Stimulated activated CD8-positive, alpha-beta memory T cell treated with anti-CD3 and anti-CD28 coated beads, Interleukin-7, amount 100 ng/mL, for 24 hours (primary cell): ENCODE data around the gene TSEN34.
"Not testable (repeated sequence)": the region's sequence is repeated elsewhere in the genome, so short reads cannot be mapped to it uniquely, and the experiment has no call there.

Source experiments
- DNase-seq: peaks from one replicate; pipeline ENCODE4 v3.0.0-alpha.2; 2020; ENCODE audit warnings: low read depth

The TSEN34 gene

DNA sequence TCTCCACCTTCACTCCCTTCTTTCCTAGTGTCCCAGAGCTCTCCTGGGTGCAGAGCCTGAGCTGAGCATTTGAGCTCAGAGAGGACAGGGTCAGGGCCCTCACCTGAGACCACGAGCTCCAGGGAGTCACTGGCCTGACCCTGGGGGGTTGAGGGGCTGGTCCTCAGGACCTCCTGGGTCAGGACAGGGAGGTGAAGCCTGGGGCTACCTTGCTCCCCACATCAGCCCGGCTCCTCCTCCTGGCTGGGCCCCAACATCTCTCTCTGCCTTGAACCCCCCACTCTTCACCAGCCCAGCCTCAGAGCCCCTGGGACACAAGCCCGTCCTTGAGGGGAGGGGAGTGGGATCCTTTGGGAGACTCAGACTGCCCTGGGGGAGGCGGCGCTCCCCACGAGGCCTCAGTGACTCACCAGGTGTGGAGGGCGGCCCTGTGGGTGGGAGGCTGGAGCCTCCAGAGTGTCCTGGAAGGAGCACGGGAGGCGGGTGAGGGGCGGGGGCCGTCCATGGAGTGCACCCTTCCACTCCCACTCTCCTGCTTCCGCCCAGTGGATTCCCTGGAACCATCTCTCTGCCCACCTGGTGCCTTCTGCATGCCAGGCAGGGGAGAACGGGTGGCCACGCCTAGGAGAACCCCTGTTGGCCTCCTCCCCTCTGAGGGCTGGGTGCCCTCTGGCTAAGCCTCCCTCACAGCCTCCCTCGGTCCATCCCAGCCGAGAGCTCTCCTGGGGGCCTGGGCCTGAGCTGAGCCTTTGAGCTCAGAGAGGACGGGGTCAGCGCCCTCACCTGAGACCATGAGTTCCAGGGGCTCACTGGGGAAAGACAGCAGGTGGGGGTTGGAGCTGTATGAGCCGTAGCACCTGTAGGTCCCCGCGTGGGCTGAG, 48.6 kb downstream of the TSEN34 start:
- not testable (repeated sequence) for DNase-seq

DNA sequence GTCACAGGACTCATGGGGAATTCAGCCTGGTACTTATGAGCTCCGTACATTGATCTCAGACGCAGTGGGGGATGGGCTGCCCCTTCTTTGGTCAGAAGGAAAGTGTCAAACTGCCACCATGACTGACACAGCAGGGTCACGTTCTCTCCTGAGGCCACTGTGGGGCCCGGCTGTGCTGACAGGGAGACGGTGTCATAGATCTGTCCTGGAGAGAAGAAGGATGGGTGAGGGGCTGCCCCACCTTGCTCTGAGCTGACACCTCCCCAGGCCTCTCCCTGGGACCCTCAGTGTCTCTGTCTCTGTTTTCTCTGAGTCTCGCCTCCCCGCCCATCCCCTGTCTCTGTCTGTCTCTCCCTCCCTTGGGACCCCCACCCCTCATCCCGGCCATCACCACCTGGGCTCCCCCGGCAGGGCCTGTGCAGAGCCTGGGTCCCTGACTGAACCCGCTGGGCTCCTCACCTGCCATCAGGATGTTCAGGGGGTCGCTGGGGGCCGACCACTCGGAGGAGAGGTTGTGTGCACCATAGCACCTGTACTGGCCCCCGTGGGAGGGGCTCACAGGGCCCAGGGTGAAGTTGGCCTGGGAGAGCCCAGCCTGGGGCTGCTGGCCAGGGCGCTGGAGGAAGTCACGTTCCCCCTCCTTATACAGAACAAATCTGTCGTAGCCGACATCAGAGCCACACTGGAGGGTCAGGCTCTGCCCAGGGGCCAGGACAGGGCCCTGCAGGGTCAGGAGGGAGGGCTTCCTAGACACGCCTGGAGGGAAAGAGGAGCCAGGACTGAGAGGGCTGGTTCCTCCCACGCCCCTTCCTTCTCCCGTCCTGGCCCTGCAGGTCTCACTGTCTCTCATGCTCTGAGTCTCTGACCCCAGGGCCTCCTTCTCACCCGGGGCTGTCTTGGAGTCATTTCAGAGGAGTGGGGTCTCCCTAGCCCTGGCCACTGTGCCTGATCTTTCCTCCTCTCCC, 49.5 kb downstream of the TSEN34 start:
- DNase-seq = not testable (repeated sequence)

DNA sequence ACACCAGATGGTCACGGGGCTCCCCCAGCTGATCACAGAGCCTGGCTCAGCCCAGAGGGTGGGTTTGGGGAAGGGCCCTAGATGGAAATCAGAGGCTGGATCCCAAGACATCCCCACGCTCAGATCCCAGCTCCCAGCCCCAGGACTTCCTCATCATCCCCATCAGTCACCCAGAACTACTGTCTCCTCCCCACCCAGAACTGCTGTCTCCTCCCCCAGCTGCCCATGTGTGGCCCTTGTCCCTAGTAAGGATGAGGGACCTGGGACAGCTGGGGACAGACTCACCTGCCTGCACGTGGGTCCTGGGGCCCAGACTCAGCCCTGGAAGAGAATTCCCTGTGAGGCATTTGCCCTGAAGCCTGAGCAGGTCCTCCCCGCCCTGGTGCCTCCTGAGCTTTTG, 51.1 kb downstream of the TSEN34 start:
- DNase-seq = not testable (repeated sequence)

DNA sequence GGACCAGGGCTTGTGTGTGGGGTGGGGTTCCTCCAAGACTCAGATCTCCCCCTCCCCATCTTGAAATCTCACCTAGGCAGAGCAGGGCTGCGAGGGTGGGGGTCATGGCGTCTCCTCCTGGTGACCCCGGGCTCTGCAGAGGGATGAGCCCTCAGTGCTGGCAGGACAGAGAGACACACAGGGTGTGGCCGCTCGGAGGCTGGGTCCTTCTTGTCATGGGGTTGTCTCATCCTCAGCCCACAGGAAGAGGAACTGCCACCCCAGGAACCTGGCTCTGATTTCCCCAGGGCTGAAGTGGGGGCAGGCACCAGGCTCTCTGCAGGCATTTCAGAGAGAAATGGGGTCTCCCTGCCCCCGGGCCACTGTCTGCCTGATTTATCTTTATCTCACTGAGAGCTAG, 51.5 kb downstream of the TSEN34 start, which contains the start of gene LILRA6:
Gene LILRA6 (minus strand): TSS at position 145 of the 400 bp plus-strand sequence.
- not testable (repeated sequence) for DNase-seq

DNA sequence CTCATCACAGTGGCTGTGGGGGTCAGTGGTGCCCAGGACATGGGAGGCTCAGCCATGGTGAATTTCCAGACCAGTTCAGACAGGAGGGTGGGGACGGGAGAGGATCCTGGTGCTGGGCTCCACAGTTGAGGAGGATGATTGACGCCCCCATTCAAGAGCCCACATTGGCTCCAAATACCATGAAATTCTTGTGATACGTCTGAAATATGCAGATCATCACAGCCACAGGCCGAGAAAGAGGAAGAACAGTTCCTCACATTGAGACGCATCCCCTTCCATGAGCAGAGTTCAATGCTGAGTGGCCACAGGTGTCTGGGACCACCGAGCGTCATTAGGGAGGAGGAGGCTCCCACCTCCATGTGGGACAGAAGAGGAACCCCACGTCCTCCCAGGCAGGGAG, 52.7 kb downstream of the TSEN34 start:
- not testable (repeated sequence) for DNase-seq
